Measurements from ENCODE around the gene CCSER1.
"Not testable (repeated sequence)": the region's sequence is repeated elsewhere in the genome, so short reads cannot be mapped to it uniquely, and the experiment has no call there.

The CCSER1 gene

GRCh38 chr4:91592125-91592524 lies 1464.9 kb downstream of the CCSER1 start:
- DNase-seq (ENCODE audit: low read depth) = no peak

GRCh38 chr4:91596718-91597117 lies 1469.5 kb downstream of the CCSER1 start:
- DNase-seq (ENCODE audit: low read depth) = no peak

GRCh38 chr4:91598696-91599095 lies 1471.5 kb downstream of the CCSER1 start:
- no peak for DNase-seq (ENCODE audit: low read depth)

GRCh38 chr4:91600301-91600700 lies 1473.1 kb downstream of the CCSER1 start:
- DNase-seq (ENCODE audit: low read depth) = no peak

- DNase-seq (ENCODE audit: low read depth) = no peak
Measured at GRCh38 chr4:91601401-91601800, 1474.2 kb downstream of the CCSER1 start.

GRCh38 chr4:91611782-91612181 lies 1484.6 kb downstream of the CCSER1 start:
- no peak for DNase-seq (ENCODE audit: low read depth)

- no peak for DNase-seq (ENCODE audit: low read depth)
Measured at GRCh38 chr4:91620952-91621351, 1493.8 kb downstream of the CCSER1 start.

- no peak for DNase-seq (ENCODE audit: low read depth)
Measured at GRCh38 chr4:91621446-91621845, 1494.3 kb downstream of the CCSER1 start.

GRCh38 chr4:91622925-91623602 lies 1495.9 kb downstream of the CCSER1 start:
- DNase-seq (ENCODE audit: low read depth) = no peak

GRCh38 chr4:91623603-91623967 lies 1496.4 kb downstream of the CCSER1 start:
- not testable (repeated sequence) for DNase-seq (ENCODE audit: low read depth)

- no peak for DNase-seq (ENCODE audit: low read depth)
Measured at GRCh38 chr4:91630054-91630453, 1502.9 kb downstream of the CCSER1 start.

- DNase-seq (ENCODE audit: low read depth) = no peak
Measured at GRCh38 chr4:91630764-91631163, 1503.6 kb downstream of the CCSER1 start.

GRCh38 chr4:91631335-91631734 lies 1504.1 kb downstream of the CCSER1 start:
- DNase-seq (ENCODE audit: low read depth) = no peak

- DNase-seq (ENCODE audit: low read depth) = no peak
Measured at GRCh38 chr4:91636083-91636482, 1508.9 kb downstream of the CCSER1 start.
